ENCODE results near the gene OPTC. TPM values are rescaled to one million over a fixed set of nuclear protein-coding genes. Genes with fewer than 3 reads are reported as not detected.

OPTC gene
- total RNA-seq, 2 donors from 2014 or later = 0.26 to 0.42 TPM

- Histone ChIP-seq H3K4me3 (ENCODE audit: low read length) (no peak overlapping the region), H3K4me1 (ENCODE audit: control insufficient read depth, insufficient read depth, low read length) (peaks cover 8% of the 10 kb centered on the region), H3K27ac (ENCODE audit: low read depth, low read length) (peak overlapping the region; percentile 71), H3K27me3 (ENCODE audit: control insufficient read depth, insufficient read depth, low read length, poor library complexity, severe bottlenecking) (peaks cover 3% of the 10 kb centered on the region), H3K9me3 (ENCODE audit: control insufficient read depth, low read length) (no peaks in the 10 kb centered on the region), H3K9ac (ENCODE audit: extremely low read depth, low read length, poor library complexity, severe bottlenecking) (no peak overlapping the region), H3K36me3 (ENCODE audit: control insufficient read depth, insufficient read depth, low read length) (no peaks in the 10 kb centered on the region)
- DNase-seq = no peak
- Mint-ChIP-seq H3K27me3 (ENCODE audit: insufficient read depth) (peaks cover 34% of the 10 kb centered on the region), H3K36me3 (ENCODE audit: low read depth) (no peaks in the 10 kb centered on the region), H3K4me1 (peaks cover 30% of the 10 kb centered on the region), H3K4me3 (no peak overlapping the region), H3K9me3 (no peaks in the 10 kb centered on the region), H3K27ac (no peak overlapping the region)
- TF ChIP-seq CTCF (conservative IDR thresholded peaks at IDR 0.05) = no peak
- 58% methylated on average over 11 of the region's 11 CpGs; no CpG with 5 or more reads in 1 of the 2 experiments for WGBS, 2 experiments (ENCODE audit: insufficient coverage in 1 of 2, insufficient read length in 1 of 2)
Observed at GRCh38 chr1:203522237-203522636, 28.3 kb downstream of the OPTC start.

GRCh38 chr1:203523667-203524066 is 29.7 kb downstream of the OPTC start:
- TF ChIP-seq CTCF (conservative IDR thresholded peaks at IDR 0.05) = no peak
- Mint-ChIP-seq H3K4me3 (no peak overlapping the region), H3K27ac (no peak overlapping the region), H3K27me3 (ENCODE audit: insufficient read depth) (peaks cover 24% of the 10 kb centered on the region), H3K36me3 (ENCODE audit: low read depth) (no peaks in the 10 kb centered on the region), H3K4me1 (peaks cover 23% of the 10 kb centered on the region), H3K9me3 (no peaks in the 10 kb centered on the region)
- WGBS, 2 experiments (ENCODE audit: insufficient coverage in 1 of 2, insufficient read length in 1 of 2) = 70 to 92% methylated on average over 2 to 6 of the region's 6 CpGs
- no peaks in the 10 kb centered on the region for H3K36me3 ChIP-seq (ENCODE audit: control insufficient read depth, insufficient read depth, low read length)
- no peaks in the 10 kb centered on the region for H3K9me3 ChIP-seq (ENCODE audit: control insufficient read depth, low read length)
- H3K27me3 ChIP-seq (ENCODE audit: control insufficient read depth, insufficient read depth, low read length, poor library complexity, severe bottlenecking) = no peaks in the 10 kb centered on the region
- no peak overlapping the region for H3K4me3 ChIP-seq (ENCODE audit: low read length)
- no peak overlapping the region for H3K27ac ChIP-seq (ENCODE audit: low read depth, low read length)
- peaks cover 8% of the 10 kb centered on the region for H3K4me1 ChIP-seq (ENCODE audit: control insufficient read depth, insufficient read depth, low read length)
- DNase-seq = no peak
- H3K9ac ChIP-seq (ENCODE audit: extremely low read depth, low read length, poor library complexity, severe bottlenecking) = no peak overlapping the region

- DNase-seq = no peak
- no peaks in the 10 kb centered on the region for H3K9me3 Mint-ChIP-seq
- Histone ChIP-seq H3K27me3 (ENCODE audit: control insufficient read depth, insufficient read depth, low read length, poor library complexity, severe bottlenecking) (no peaks in the 10 kb centered on the region), H3K4me1 (ENCODE audit: control insufficient read depth, insufficient read depth, low read length) (peaks cover 8% of the 10 kb centered on the region), H3K4me3 (ENCODE audit: low read length) (no peak overlapping the region), H3K9ac (ENCODE audit: extremely low read depth, low read length, poor library complexity, severe bottlenecking) (no peak overlapping the region), H3K27ac (ENCODE audit: low read depth, low read length) (no peak overlapping the region), H3K9me3 (ENCODE audit: control insufficient read depth, low read length) (no peaks in the 10 kb centered on the region), H3K36me3 (ENCODE audit: control insufficient read depth, insufficient read depth, low read length) (no peaks in the 10 kb centered on the region)
- H3K4me3 Mint-ChIP-seq = no peak overlapping the region
- H3K27me3 Mint-ChIP-seq (ENCODE audit: insufficient read depth) = peaks cover 21% of the 10 kb centered on the region
- no peak for TF ChIP-seq CTCF (conservative IDR thresholded peaks at IDR 0.05)
- H3K4me1 Mint-ChIP-seq = peaks cover 18% of the 10 kb centered on the region
- 91 to 93% methylated on average over 3 to 4 of the region's 4 CpGs for WGBS, 2 experiments (ENCODE audit: insufficient coverage in 1 of 2, insufficient read length in 1 of 2)
- no peak overlapping the region for H3K27ac Mint-ChIP-seq
- no peaks in the 10 kb centered on the region for H3K36me3 Mint-ChIP-seq (ENCODE audit: low read depth)
Observed at GRCh38 chr1:203524152-203524551, 30.2 kb downstream of the OPTC start.
